Endodermal cell (in vitro differentiated cells): ENCODE results near the gene SSU72. TPM values are rescaled to one million over a fixed set of nuclear protein-coding genes. Genes with fewer than 3 reads are reported as not detected.

Source experiments
- DNase-seq: peaks from one replicate; pipeline ENCODE4 v3.0.0-alpha.2; 2017
- H3K27ac ChIP-seq: 2 replicates; pipeline ENCODE4 v1.5.1; 2013; ENCODE audit warnings: mild to moderate bottlenecking, low read depth, low read length, moderate library complexity
- H3K27me3 ChIP-seq: 2 replicates; pipeline ENCODE4 v1.6.1; 2013; ENCODE audit warnings: mild to moderate bottlenecking, low read length, moderate library complexity; ENCODE audit not compliant: insufficient read depth, control insufficient read depth, poor library complexity, severe bottlenecking
- H3K36me3 ChIP-seq: 2 replicates; pipeline ENCODE4 v1.7.0; 2013; ENCODE audit warnings: mild to moderate bottlenecking, low read length, moderate library complexity; ENCODE audit not compliant: control insufficient read depth, insufficient read depth
- H3K4me1 ChIP-seq: one replicate; pipeline ENCODE4 v1.7.0; 2013; ENCODE audit warnings: low read length; ENCODE audit not compliant: control insufficient read depth, insufficient read depth
- H3K4me3 ChIP-seq: 2 replicates; pipeline ENCODE4 v1.5.1; 2013; ENCODE audit warnings: mild to moderate bottlenecking, low read length, moderate library complexity
- H3K9ac ChIP-seq: 2 replicates; pipeline ENCODE4 v1.6.1; 2013; ENCODE audit warnings: mild to moderate bottlenecking, low read length, moderate library complexity; ENCODE audit not compliant: poor library complexity, severe bottlenecking; ENCODE audit errors: extremely low read depth
- H3K9me3 ChIP-seq: 2 replicates; pipeline ENCODE4 v1.6.1; 2013; ENCODE audit warnings: mild to moderate bottlenecking, low read length, moderate library complexity; ENCODE audit not compliant: control insufficient read depth
- H3K27ac Mint-ChIP-seq: 2 replicates; pipeline ENCODE4 v1.8.0; 2020; ENCODE audit warnings: mixed read lengths
- H3K27me3 Mint-ChIP-seq: 2 replicates; pipeline ENCODE4 v1.8.0; 2021; ENCODE audit warnings: mild to moderate bottlenecking, mixed read lengths; ENCODE audit not compliant: insufficient read depth
- H3K36me3 Mint-ChIP-seq: 2 replicates; pipeline ENCODE4 v1.8.0; 2020; ENCODE audit warnings: low read depth, mixed read lengths
- H3K4me1 Mint-ChIP-seq: 2 replicates; pipeline ENCODE4 v1.8.0; 2020; ENCODE audit warnings: mixed read lengths
- H3K4me3 Mint-ChIP-seq: 2 replicates; pipeline ENCODE4 v1.8.0; 2020; ENCODE audit warnings: mild to moderate bottlenecking, moderate library complexity, mixed read lengths
- H3K9me3 Mint-ChIP-seq: 2 replicates; pipeline ENCODE4 v1.8.0; 2020; ENCODE audit warnings: mild to moderate bottlenecking, mixed read lengths
- WGBS, 2 experiments: methylation state at CpG; one replicate each; pipeline versions ENCODE4 v1.1.5 to v1.1.7; 2013; ENCODE audit warnings: missing lambda C conversion rate in 2 of 2, mixed read lengths in 1 of 2; ENCODE audit not compliant: insufficient coverage in 1 of 2, insufficient read length in 1 of 2; 5-methylcytosine and 5-hydroxymethylcytosine counted together
- total RNA-seq, 2 donors: library from RNA; stranded (reverse); fragmentation: NEBNext Ultra II Directional in 1 of 2; extraction: Animal tissue kit (Norgen Biotek cat#: 25700) in 1 of 2; gene quantifications; 2 replicates in 1 of 2; 3 replicates in 1 of 2; pipeline ENCODE4 v1.2.1, GENCODE V29; 2021
- TF ChIP-seq, protein P1 (sequence below): fragments of 200-600 bp; sonication (generic); conservative IDR thresholded peaks from 2 replicates; pipeline ENCODE4 v1.5.0; 2021; ENCODE audit warnings: antibody characterized with exemption, mild to moderate bottlenecking

The SSU72 gene
- total RNA-seq, 2 donors from 2014 or later = 133 to 138 TPM

DNA sequence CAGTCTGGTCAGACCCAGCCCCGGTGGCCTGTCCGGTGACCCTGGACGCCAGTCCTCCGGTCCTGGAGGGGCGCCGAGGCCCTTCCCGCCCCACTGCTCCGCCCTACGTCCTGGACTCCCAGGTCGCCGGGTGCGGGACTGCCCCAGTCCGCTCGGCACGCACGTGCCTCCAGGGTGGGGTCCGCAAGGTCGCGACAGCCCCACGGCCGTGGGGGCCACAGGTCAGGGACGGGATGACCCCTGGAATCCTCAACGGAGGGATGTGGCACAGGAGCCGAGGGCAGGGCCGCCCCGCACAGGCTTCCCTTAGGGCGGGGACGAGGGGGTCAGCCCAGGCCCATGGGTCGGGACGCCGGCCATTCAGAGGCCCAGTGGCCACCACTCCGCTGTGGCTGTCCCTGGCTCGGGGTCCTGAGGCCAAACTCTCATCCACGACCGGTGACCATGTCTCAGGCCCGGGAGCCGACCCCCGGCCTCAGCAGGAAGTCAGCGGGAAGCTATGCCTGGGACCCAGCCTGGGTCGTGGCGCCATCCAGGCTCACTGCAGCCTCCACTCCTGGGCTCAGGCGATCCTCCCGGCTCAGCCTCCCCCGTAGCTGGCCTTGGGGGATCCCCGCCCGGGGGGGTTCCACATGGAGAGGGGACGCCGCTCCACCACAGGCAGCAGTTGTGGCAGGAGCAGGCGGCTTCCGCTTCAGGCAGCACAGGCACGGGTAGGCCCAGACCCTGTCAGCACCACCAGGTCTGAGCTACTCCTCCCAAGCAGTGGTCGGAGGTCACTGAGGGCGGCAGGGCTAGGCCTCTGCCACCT, 33.6 kb downstream of the SSU72 start:
- Histone ChIP-seq H3K27me3 (no peaks in the 10 kb centered on the region), H3K9me3 (no peaks in the 10 kb centered on the region), H3K4me1 (no peaks in the 10 kb centered on the region), H3K27ac (no peak overlapping the region), H3K36me3 (peaks cover 24% of the 10 kb centered on the region), H3K9ac (no peak overlapping the region), H3K4me3 (no peak overlapping the region)
- Mint-ChIP-seq H3K36me3 (peaks cover 22% of the 10 kb centered on the region), H3K9me3 (no peaks in the 10 kb centered on the region), H3K4me1 (no peaks in the 10 kb centered on the region), H3K27me3 (no peaks in the 10 kb centered on the region), H3K4me3 (peak overlapping the region; percentile 60), H3K27ac (no peak overlapping the region)
- TF ChIP-seq, protein P1, sequence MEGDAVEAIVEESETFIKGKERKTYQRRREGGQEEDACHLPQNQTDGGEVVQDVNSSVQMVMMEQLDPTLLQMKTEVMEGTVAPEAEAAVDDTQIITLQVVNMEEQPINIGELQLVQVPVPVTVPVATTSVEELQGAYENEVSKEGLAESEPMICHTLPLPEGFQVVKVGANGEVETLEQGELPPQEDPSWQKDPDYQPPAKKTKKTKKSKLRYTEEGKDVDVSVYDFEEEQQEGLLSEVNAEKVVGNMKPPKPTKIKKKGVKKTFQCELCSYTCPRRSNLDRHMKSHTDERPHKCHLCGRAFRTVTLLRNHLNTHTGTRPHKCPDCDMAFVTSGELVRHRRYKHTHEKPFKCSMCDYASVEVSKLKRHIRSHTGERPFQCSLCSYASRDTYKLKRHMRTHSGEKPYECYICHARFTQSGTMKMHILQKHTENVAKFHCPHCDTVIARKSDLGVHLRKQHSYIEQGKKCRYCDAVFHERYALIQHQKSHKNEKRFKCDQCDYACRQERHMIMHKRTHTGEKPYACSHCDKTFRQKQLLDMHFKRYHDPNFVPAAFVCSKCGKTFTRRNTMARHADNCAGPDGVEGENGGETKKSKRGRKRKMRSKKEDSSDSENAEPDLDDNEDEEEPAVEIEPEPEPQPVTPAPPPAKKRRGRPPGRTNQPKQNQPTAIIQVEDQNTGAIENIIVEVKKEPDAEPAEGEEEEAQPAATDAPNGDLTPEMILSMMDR = no peak
- WGBS, 2 experiments = 67 to 94% methylated on average over 26 to 53 of the region's 53 CpGs
- no peak for DNase-seq

DNA sequence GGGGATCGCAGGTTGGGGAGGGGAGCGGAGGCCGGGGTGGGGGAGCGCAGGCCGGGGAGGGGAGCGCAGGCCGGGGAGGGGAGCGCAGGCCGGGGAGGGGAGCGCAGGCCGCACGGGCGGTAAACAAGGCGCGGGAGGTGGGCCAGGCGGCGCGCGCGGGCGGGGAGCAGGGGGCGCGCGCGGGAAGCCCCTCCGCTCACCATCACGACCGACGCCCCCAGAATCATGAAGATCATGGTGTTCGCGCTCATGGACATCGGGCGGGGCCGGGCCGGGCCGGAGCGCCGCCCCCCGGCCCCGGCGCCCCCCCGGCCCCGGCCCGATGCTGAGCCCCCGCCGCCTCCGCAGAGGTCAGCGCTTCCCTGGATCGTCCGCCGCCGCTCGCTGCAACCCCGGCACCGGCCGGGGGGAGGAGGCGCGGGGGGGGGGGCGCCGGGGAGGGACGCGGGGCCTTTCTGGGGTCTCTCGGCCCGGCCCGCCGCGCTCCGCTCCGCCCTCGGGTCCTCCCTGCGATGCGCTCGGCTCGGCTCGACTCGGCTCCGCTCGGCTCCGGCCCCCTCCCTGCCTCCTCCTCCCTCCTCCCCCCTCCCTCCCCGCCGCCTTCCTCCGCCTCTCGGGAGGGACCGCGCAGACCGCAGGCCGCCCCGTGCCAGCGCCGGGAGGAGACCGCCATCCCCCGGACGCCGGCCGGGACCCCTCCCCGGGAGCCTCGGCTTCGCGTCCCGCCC, 34.4 kb downstream of the SSU72 start, which contains the start of gene TMEM240:
Gene TMEM240, minus strand, starts transcription at position 535 of the 728 bp plus-strand sequence. Its CDS starts 278 bp downstream, at position 257.
- H3K36me3 Mint-ChIP-seq = peaks cover 22% of the 10 kb centered on the region
- Histone ChIP-seq H3K36me3 (peaks cover 21% of the 10 kb centered on the region), H3K27me3 (no peaks in the 10 kb centered on the region), H3K27ac (no peak within 1 kb of the TSS), H3K9me3 (no peaks in the 10 kb centered on the region), H3K4me1 (no peaks in the 10 kb centered on the region), H3K9ac (no peak within 1 kb of the TSS), H3K4me3 (peak within 1 kb of the TSS; percentile 76)
- H3K4me1 Mint-ChIP-seq = no peaks in the 10 kb centered on the region
- peak within 1 kb of the TSS; percentile 60 for H3K4me3 Mint-ChIP-seq
- no peaks in the 10 kb centered on the region for H3K9me3 Mint-ChIP-seq
- no peaks in the 10 kb centered on the region for H3K27me3 Mint-ChIP-seq
- H3K27ac Mint-ChIP-seq = no peak within 1 kb of the TSS
- TF ChIP-seq, protein P1 = no peak
- DNase-seq = peak; percentile 94
- WGBS, 2 experiments = 1 to 2% methylated on average over 28 to 98 of the region's 100 CpGs

DNA sequence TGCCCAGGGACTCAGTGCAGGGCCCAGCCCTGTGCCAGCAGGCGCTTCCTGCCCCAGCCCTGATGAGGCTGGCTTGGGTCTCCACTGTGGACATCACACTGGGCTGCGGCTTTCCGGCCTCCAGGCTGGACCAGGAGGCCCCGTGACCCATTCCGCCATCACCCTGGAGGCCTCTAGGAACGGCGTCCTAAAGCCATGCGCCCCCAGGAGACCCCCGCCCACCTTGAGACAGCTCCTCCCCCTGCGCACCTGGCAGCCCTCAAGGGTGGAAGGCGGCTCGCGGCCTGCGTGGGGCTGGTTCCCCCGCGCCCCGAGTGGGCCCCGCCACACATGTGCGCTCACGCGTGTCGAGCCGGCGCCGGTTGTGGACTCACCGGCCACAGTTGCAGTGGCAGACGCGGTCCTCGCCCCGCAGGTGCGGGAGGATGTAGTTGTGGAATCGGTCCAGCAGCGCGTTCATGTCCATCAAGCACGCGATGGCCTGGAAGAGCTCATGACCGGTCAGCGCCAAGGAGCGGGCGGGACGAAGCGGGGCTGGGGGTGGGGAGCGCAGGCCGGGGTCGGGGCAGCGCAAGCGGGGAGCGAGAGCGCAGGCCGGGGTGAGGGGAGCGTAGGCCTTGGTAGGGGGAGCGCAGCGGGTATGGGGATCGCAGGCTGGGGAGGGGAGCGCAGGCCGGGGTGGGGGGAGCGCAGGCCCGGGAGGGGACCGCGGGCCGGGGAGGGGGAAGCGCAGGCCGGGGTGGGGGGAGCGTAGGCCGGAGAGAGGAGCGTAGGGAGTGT, 35.2 kb downstream of the SSU72 start:
- no peak overlapping the region for H3K9ac ChIP-seq
- no peaks in the 10 kb centered on the region for H3K9me3 ChIP-seq
- TF ChIP-seq, protein P1 = no peak
- H3K27ac Mint-ChIP-seq = no peak overlapping the region
- no peaks in the 10 kb centered on the region for H3K9me3 Mint-ChIP-seq
- WGBS, 2 experiments = 15 to 30% methylated on average over 28 to 56 of the region's 66 CpGs
- no peaks in the 10 kb centered on the region for H3K4me1 ChIP-seq
- H3K4me3 ChIP-seq = peak overlapping the region; percentile 76
- DNase-seq = peak; percentile 83
- peaks cover 21% of the 10 kb centered on the region for H3K36me3 ChIP-seq
- H3K27ac ChIP-seq = no peak overlapping the region
- no peaks in the 10 kb centered on the region for H3K27me3 ChIP-seq
- peaks cover 18% of the 10 kb centered on the region for H3K36me3 Mint-ChIP-seq
- H3K4me3 Mint-ChIP-seq = peak overlapping the region; percentile 60
- H3K27me3 Mint-ChIP-seq = no peaks in the 10 kb centered on the region
- H3K4me1 Mint-ChIP-seq = no peaks in the 10 kb centered on the region
